Loucy (cell line): ENCODE measurements around the gene HS3ST5.

Source experiments
- CTCF ChIP-seq: fragments of 200-600 bp; sonication (generic); conservative IDR thresholded peaks from 2 replicates; pipeline ENCODE4 v1.5.1; 2014; ENCODE audit warnings: mild to moderate bottlenecking, antibody characterized with exemption, low read length
- EZH2phosphoT487 ChIP-seq: fragments of 200-600 bp; IDR thresholded peaks from 2 replicates; pipeline ENCODE4 v1.6.1; 2018; ENCODE audit warnings: antibody characterized with exemption, mild to moderate bottlenecking, moderate library complexity, borderline replicate concordance

DNA sequence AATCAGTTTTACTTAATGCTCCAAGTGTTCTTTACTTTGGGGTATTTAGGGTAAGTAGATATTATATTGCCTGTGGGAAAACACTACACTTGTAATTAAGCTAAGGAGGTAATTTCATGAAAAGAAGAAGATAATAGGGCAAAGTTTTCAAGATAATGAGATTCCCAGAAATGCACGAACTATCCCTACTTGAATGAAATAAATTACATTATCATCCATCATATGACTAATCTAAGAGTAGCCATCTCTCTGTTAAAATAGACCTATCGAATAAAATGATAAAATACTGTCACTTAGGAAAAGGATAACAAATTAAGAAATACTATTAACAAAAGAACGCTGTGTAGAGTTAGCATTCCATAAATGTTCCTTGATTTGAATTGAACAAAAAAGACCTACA lies 236.8 kb downstream of the HS3ST5 start:
- no peak for TF ChIP-seq CTCF
- TF ChIP-seq EZH2phosphoT487, result no peak
